ENCODE data around the gene TMEM215.
"Not testable (repeated sequence)": the region's sequence is repeated elsewhere in the genome, so short reads cannot be mapped to it uniquely, and the experiment has no call there.

TMEM215 gene

GRCh38 chr9:32783168-32783891, at the start of gene TMEM215:
Gene TMEM215 (plus strand): TSS chr9:32783540. CDS start chr9:32784184, 644 bp downstream.
- no peak for DNase-seq (ENCODE audit: low spot score)

GRCh38 chr9:32735476-32735875, 47.9 kb upstream of the TMEM215 start:
- DNase-seq (ENCODE audit: low spot score) = no peak

DNA sequence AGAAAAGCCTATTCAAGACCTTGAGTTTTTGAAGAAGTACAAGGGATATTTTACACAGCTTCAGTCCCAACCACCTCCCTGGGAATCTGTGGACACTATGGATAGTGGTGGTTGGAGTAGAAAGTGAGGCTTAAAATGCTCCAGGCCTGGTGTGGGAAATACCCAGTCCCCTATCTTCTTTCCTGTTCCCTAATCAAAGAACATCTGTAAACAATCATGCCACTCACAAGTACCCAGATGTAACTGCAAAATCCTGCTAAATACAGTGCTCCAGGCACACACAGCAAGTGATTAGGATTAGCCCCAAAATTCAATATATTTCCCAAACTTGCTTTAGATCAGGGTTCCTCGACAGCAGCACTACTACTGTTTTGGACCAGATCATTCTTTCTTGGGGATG, 46.0 kb upstream of the TMEM215 start:
- DNase-seq (ENCODE audit: low spot score) = no peak

DNA sequence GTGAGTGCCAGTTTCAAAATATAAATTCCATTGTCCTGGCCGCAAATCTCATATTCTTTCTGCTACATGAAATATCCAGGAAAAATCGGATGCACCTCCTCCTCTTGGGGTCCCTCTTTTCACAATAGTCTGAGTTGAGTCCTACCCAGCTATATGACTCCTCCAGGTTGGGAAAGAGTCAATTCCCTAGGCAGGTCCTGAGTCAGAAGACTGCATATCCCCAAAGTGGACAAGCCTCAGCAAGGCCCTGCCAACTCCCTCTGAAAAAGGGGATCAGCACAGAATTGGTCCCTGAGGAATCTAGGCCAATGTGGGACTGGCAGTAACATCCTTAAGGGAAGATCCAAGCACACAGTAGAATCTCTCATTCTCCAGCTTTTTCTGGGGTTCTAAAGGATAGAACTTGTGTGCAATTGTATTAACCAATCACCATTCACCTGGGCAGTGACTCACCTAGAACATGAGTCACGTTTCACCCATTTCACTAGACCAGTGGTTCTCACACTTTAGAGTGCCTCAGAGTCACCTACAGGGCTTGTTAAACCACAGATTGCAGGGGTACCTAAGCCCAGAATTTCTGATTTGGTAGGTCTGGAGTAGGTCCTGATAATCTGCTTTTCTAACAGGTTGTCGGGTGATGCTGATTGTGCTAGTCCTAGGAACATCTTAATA, 44.7 kb upstream of the TMEM215 start:
- DNase-seq (ENCODE audit: low spot score) = no peak

DNA sequence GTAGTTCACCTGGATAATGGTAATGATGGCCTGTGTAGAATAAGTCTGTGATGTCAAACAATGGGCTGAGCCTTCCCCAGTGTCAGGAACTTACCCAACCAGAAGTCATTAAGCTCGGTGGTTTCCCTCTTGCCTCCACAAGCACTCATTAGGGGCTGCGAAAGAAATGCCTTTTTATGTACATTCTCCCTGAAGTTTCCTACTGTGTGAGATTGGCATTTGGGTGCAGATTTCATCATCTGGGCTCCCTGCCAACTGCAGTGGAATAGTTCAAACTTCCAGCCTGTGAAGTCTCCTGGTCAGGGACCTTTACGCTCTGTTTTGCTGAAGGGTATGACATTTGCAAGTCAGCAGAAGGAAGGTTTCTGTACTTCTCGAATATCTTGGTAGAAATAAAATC, 41.6 kb upstream of the TMEM215 start:
- DNase-seq (ENCODE audit: low spot score) = no peak

DNA sequence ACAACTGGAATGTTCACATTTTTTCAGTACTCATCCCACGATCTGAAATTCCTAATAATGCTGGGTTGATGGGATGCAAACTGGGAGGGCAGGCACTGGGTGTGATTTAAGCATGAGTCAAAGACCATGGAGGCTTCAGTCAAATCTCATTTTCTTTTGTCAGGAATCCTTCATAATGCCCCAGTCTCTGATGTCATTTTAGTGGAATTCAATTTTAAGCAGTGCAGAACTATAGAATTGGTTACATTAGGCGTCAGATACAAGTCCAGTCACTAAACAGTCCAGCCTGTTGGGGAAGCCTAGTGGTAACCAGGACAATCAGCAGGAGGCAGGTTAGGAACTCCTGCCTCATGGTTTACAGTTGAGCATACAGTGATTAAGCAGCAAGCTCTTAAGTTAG, 41.0 kb upstream of the TMEM215 start:
- DNase-seq (ENCODE audit: low spot score) = no peak

DNA sequence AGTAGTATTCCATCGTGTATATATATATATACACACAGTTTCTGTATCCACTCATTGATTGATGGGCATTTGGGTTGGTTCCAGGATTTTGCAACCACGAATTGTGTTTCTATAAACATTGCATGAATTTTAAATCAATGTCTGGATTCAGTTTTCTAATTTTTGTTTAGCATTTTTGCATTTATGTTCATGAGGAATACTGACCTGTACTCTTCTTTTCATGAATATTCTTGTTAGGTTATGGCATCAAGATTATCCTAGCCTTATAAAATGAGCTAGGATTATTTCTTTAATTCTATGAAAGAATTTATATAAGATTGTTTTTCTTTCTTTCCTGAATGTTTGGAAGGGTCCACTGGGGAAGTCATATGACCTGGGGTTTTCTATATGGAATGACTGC, 35.3 kb upstream of the TMEM215 start:
- DNase-seq (ENCODE audit: low spot score) = no peak

- DNase-seq (ENCODE audit: low spot score) = no peak
Measured at GRCh38 chr9:32755730-32756129, 27.6 kb upstream of the TMEM215 start.

GRCh38 chr9:32764139-32764538, 19.2 kb upstream of the TMEM215 start:
- no peak for DNase-seq (ENCODE audit: low spot score)

DNA sequence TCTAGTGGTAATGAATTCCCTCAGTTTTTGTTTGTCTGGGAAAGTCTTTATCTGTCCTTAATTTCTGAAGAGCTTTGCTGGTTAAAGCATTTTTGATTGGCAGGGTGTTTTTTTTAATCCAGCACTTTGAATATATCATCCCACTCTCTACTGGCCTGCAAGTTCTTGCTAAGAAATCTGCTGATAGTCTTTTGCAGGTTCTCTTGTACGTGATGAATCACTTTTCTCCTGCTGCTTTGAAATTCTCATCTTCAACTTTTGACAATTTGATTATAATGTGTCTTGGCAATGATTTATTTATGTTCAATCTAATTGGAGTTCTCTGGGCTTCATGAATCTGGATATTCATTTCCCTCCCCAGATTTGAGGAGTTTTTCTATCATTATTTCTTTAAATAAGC, 8.1 kb upstream of the TMEM215 start:
- DNase-seq (ENCODE audit: low spot score) = no peak

DNA sequence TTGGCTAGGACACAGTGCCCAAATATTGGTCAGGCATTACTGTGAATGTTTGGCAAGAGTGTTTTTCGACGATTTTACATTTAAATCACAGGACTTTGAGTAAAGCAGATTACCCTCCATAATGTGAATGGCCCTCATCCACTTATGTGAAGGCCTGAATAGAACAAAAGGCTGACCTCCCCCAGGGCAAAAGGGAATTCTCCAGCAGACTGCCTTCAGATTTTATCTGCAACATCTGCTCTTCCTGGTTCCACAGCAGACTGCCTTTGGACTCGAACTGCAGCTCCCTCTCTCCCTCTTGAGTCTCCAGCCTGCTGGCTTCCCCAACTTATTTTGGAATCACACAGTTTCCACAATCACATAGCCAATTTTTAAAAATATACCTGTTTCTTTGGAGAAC, 7.1 kb upstream of the TMEM215 start:
- DNase-seq (ENCODE audit: low spot score) = no peak

DNA sequence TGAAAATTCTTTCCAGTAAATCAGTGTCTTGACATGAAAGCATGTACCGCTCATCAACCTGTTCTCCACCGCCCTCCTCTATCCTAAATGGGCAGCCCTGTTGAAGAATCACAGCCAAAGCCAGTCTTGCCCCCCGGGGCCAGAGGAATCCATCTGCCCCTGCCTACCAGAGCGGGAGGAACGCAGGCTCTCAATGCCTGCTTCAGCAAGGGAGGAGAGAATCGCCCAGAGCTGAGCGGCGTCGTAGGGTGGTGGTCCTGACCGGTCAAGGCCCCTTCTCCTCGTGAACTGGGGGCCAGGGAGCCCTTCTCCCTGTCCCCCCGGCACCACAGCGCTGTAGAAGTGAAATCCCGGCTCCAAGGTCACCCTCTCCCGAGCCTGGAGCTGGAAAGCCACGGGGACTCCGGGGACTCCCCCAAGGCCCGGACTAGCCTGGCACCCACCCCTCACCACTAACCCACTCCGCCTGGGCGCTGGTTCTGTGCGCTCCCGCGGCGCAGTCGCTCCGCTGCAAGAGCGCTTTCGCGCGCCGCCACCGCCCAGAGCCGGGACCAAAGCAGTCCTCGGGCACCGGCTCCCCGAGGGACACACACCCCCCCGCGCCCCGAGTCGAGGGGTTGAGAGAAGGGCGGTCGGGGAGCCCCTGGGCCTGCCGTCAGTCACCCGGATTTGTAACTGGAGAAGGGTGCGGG, 718 bp upstream of the TMEM215 start:
- DNase-seq (ENCODE audit: low spot score) = no peak

DNA sequence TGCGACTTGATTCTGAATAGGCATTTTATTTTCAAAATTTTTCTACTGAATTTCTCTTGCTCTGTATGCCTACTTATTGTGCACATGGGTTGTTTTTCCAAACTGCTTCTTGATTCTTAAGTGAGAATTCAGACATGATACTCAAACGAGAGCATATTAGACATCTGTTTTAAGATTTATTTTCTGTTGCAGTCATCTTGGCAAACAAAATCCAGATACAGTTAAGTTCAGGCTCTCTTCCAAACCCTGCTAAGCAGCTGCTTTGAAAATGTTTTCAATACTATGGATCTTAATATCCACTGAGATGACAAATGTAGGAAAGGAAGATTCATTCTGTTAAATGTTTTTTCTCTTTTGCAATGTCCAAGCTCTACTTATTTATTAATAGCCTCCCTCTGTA, 4.5 kb downstream of the TMEM215 start:
- DNase-seq (ENCODE audit: low spot score) = no peak

- DNase-seq (ENCODE audit: low spot score) = not testable (repeated sequence)
Measured at GRCh38 chr9:32796015-32796414, 12.7 kb downstream of the TMEM215 start.

DNA sequence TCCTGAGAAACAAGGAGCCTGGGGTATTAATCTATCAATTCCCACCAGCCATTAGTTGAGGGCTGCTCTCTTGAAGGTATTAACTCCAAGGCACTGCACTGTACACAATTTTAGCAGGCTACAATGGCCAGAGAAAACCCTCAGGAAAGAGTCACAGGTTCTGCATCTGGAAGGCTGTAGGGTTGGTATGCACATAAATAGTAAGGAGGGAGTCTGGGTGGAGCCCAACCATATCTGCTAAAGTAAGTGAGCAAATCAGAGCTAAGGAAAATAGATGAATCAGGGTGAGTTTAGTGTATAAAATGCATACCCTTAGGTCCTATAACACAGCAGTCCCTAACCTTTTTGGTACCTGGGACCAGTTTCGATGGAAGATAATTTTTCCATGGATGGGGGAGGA, 18.2 kb downstream of the TMEM215 start:
- DNase-seq (ENCODE audit: low spot score) = no peak

DNA sequence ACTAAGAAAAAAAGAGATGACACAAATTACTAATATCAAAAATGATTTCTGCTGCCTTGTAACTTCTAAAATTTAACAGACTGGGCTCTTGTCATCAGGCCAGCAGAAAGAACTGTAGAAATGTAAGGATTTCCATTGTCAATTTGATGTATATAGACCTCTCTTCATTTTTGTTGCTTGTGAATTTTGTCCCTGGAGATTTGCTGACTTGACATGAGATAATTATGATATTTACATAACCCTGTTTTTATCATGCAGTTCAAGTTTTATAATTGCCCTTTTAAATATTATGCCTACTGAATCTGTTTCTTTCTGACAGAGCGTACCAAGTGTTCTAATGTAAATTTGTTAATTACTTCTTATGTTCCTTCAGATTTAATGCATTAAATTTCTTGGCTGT, 23.9 kb downstream of the TMEM215 start:
- no peak for DNase-seq (ENCODE audit: low spot score)

GRCh38 chr9:32811246-32811645, 27.9 kb downstream of the TMEM215 start:
- no peak for DNase-seq (ENCODE audit: low spot score)

- no peak for DNase-seq (ENCODE audit: low spot score)
Measured at GRCh38 chr9:32820322-32820721, 37.0 kb downstream of the TMEM215 start.

GRCh38 chr9:32823101-32823500, 39.8 kb downstream of the TMEM215 start:
- DNase-seq (ENCODE audit: low spot score) = no peak

GRCh38 chr9:32823551-32823950, 40.2 kb downstream of the TMEM215 start:
- no peak for DNase-seq (ENCODE audit: low spot score)

DNA sequence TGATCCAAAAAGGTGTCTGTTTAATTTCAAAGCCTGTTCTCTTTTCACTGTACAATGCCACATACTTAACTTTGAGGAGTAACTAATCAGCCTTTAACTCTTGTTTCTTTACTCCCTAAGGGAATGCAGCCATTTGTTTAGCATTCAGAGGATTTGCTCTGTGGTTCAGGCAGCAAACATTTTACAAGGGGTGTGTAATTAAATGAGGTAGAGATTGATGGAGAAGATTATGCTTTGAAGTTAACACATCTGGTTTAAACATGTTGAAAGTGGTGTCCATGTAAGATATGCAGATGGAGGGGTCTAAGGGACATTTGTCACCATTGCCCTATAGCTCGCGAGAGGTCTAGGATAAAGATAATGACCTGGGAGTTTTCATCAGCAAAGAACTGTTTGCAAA, 41.9 kb downstream of the TMEM215 start:
- no peak for DNase-seq (ENCODE audit: low spot score)

GRCh38 chr9:32828861-32829260, 45.5 kb downstream of the TMEM215 start:
- DNase-seq (ENCODE audit: low spot score) = no peak

DNA sequence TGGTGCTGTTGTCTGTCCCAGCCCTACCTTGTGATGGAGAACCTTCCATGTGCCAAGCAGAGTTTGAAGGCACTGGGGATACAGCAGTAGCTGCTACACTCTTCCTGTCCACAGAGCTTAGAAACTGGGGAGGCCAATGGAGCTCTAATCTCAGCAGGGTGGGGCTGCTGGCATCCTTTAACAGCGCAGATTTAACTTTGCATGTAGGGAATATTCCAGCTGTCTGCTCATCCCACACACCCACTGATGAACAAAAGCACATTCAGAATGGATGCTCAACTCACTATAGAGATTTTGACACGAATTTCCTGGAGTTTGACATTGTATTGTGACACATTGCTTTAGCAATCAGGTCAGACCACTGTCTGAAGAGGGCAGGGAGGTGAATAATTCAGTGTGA, 49.0 kb downstream of the TMEM215 start:
- DNase-seq (ENCODE audit: low spot score) = no peak
